Testis (tissue), 2 donors: ENCODE measurements around the gene PDGFD.

Source experiments
- CTCF ChIP-seq, 3 experiments: fragments of 450-650 bp in 2 of 3; fragments of 200-600 bp in 1 of 3; sonication (generic) in 1 of 3; IDR thresholded peaks; one replicate each; pipeline ENCODE4 v1.5.1; 2016 to 2019; ENCODE audit warnings: antibody characterized with exemption in 3 of 3, mild to moderate bottlenecking in 2 of 3, moderate library complexity in 1 of 3
- POLR2A ChIP-seq: fragments of 450-650 bp; IDR thresholded peaks from one replicate; pipeline ENCODE4 v1.6.1; 2017; ENCODE audit warnings: antibody characterized with exemption, mild to moderate bottlenecking, moderate library complexity

- TF ChIP-seq CTCF (IDR thresholded peaks at IDR 0.05) (no peak), POLR2A (no peak)
These were observed 148.1 kb downstream of the PDGFD start for GRCh38 chr11:104015649-104016415.
